Endothelial cell of umbilical vein (primary cell): ENCODE results near the gene SYN1. TPM values are rescaled to one million over a fixed set of nuclear protein-coding genes. Genes with fewer than 3 reads are reported as not detected.

Experiments used
- BruUV-seq: library from RNA; stranded (reverse); fragments of 400-500 nt; replicated peaks from 2 replicates; lab custom pipeline; 2021; lab: Mats Ljungman, UMichigan
- CTCF ChIA-PET: fragments of 300-600, 350-600 bp; sonication (Branson Sonifier 250); formaldehyde crosslinking; loops from one replicate; lab custom pipeline; 2021; ENCODE audit warnings: antibody characterized with exemption, inconsistent platforms; lab: Charles Lee
- POLR2A ChIA-PET: fragments of 300-600, 350-600 bp; sonication (Branson Sonifier 250); formaldehyde crosslinking; loops from one replicate; lab custom pipeline; 2021; ENCODE audit warnings: antibody characterized with exemption, inconsistent platforms; lab: Charles Lee
- DNase-seq: peaks from one replicate; pipeline ENCODE4 v3.0.0-alpha.2; 2011; ENCODE audit warnings: low read depth, low spot score
- FAIRE-seq: peaks from 2 replicates; lab custom pipeline; 2011; peaks lifted over from hg19 to GRCh38; lab: Jason Lieb, UNC
- H2AFZ ChIP-seq: 2 replicates; pipeline ENCODE4 v1.6.0; 2012; ENCODE audit warnings: low read depth, low read length, control low read depth, inconsistent platforms
- H3K27ac ChIP-seq: 2 replicates; pipeline ENCODE4 v1.5.1; 2011; ENCODE audit warnings: low read depth, mild to moderate bottlenecking, control low read depth, low read length, moderate library complexity; ENCODE audit not compliant: insufficient read depth
- H3K27me3 ChIP-seq, 2 experiments: 2 replicates each; pipeline versions ENCODE4 v1.6.0 to v1.6.1; 2011; ENCODE audit warnings: low read length in 2 of 2, mixed read lengths in 1 of 2; ENCODE audit not compliant: control insufficient read depth in 2 of 2, insufficient read depth in 2 of 2
- H3K36me3 ChIP-seq, 2 experiments: 2 replicates in 1 of 2; 3 replicates in 1 of 2; pipeline ENCODE4 v1.5.1; 2011; ENCODE audit warnings: low read length in 2 of 2, mild to moderate bottlenecking in 1 of 2, moderate library complexity in 1 of 2; ENCODE audit not compliant: control insufficient read depth in 2 of 2, insufficient read depth in 2 of 2; ENCODE audit errors: extremely low read depth in 1 of 2
- H3K4me1 ChIP-seq: 3 replicates; pipeline ENCODE4 v1.5.1; 2011; ENCODE audit warnings: mild to moderate bottlenecking, low read length; ENCODE audit not compliant: control insufficient read depth, insufficient read depth; ENCODE audit errors: extremely low read depth
- H3K4me2 ChIP-seq: 2 replicates; pipeline ENCODE4 v1.6.1; 2011; ENCODE audit warnings: low read length, control low read depth, mixed read lengths; ENCODE audit not compliant: insufficient read depth
- H3K4me3 ChIP-seq, 3 experiments: fragments of 200-600 bp in 1 of 3; sonication (generic), shearing (Covaris generic) in 1 of 3; replicated peaks in 1 of 3; 2 replicates each; pipeline ENCODE4 v1.5.1; 2011 to 2016; ENCODE audit warnings: control low read depth in 3 of 3, low read length in 3 of 3, mild to moderate bottlenecking in 2 of 3, inconsistent platforms in 1 of 3, low read depth in 1 of 3, moderate library complexity in 1 of 3; ENCODE audit not compliant: insufficient read depth in 1 of 3
- H3K79me2 ChIP-seq: 2 replicates; pipeline ENCODE4 v1.6.0; 2012; ENCODE audit warnings: low read length, inconsistent platforms; ENCODE audit not compliant: control insufficient read depth, insufficient read depth
- H3K9ac ChIP-seq: replicated peaks from 2 replicates; pipeline ENCODE3; 2011; ENCODE audit warnings: low read length, control low read depth; ENCODE audit not compliant: insufficient read depth; ENCODE audit errors: extremely low read depth
- H3K9me1 ChIP-seq: replicated peaks from 3 replicates; pipeline ENCODE4 v1.6.0; 2011; ENCODE audit warnings: mild to moderate bottlenecking, low read length; ENCODE audit not compliant: control insufficient read depth, insufficient read depth; ENCODE audit errors: extremely low read depth
- H3K9me3 ChIP-seq: replicated peaks from 2 replicates; pipeline ENCODE4 v1.5.1; 2012; ENCODE audit warnings: low read length, inconsistent platforms; ENCODE audit not compliant: control insufficient read depth, insufficient read depth
- H4K20me1 ChIP-seq: replicated peaks from 2 replicates; pipeline ENCODE3; 2011; ENCODE audit warnings: mild to moderate bottlenecking, low read length; ENCODE audit not compliant: control insufficient read depth, insufficient read depth; ENCODE audit errors: extremely low read depth
- CTCF ChIP-seq, 2 donors: IDR thresholded peaks; 1 replicate in 1 of 2; 2 replicates in 1 of 2; pipeline ENCODE4 v1.5.1; 2011; ENCODE audit warnings: low read length in 2 of 2, mild to moderate bottlenecking in 2 of 2, moderate library complexity in 2 of 2, control low read depth in 1 of 2, inconsistent platforms in 1 of 2, low read depth in 1 of 2; ENCODE audit not compliant: insufficient read depth in 1 of 2; ENCODE audit errors: extremely low read depth in 1 of 2
- EZH2 ChIP-seq: IDR thresholded peaks from 2 replicates; pipeline ENCODE4 v1.6.1; 2012; ENCODE audit warnings: borderline replicate concordance, low read depth, mild to moderate bottlenecking, moderate library complexity, low read length, inconsistent platforms; ENCODE audit not compliant: severe bottlenecking
- FOS ChIP-seq: IDR thresholded peaks from 2 replicates; pipeline ENCODE4 v1.6.1; 2011; ENCODE audit warnings: mild to moderate bottlenecking, low read length, moderate library complexity, borderline replicate concordance; ENCODE audit not compliant: insufficient read depth
- GATA2 ChIP-seq: IDR thresholded peaks from 2 replicates; pipeline ENCODE4 v1.7.0; 2011; ENCODE audit warnings: low read depth, mild to moderate bottlenecking, moderate library complexity, mixed read lengths, low read length; ENCODE audit not compliant: insufficient read length, insufficient read depth
- JUN ChIP-seq: IDR thresholded peaks from 2 replicates; pipeline ENCODE4 v1.6.1; 2011; ENCODE audit warnings: borderline replicate concordance, low read depth; ENCODE audit not compliant: insufficient read length, insufficient read depth
- MAX ChIP-seq: IDR thresholded peaks from 2 replicates; pipeline ENCODE4 v1.6.1; 2011; ENCODE audit not compliant: insufficient read depth, insufficient read length
- MYC ChIP-seq: IDR thresholded peaks from one replicate; pipeline ENCODE4 v1.6.1; 2011; ENCODE audit warnings: mild to moderate bottlenecking, low read depth, low read length
- POLR2A ChIP-seq: IDR thresholded peaks from 2 replicates; pipeline ENCODE4 v1.6.1; 2012; ENCODE audit warnings: low read depth, mild to moderate bottlenecking, control low read depth, low read length
- POLR2AphosphoS5 ChIP-seq: IDR thresholded peaks from 2 replicates; pipeline ENCODE4 v1.6.1; 2012; ENCODE audit warnings: low read depth, mild to moderate bottlenecking, control low read depth, low read length, moderate library complexity; ENCODE audit not compliant: insufficient read depth
- dilution Hi-C: fragments of 300-500 bp; cut with MboI; formaldehyde crosslinking; loops from one replicate; pipeline ENCODE4 v1.15.0; 2019; ENCODE audit warnings: low sequenced_read_pairs; ENCODE audit not compliant: extremely low pct_ligation_motif_present
- intact Hi-C: fragments of 100-400 bp; cut with micrococcal nuclease; formaldehyde crosslinking; loops from one replicate; pipeline ENCODE4 v1.10.0; 2022
- polyA plus RNA-seq, 4 experiments: library from polyadenylated mRNA; depleted of rRNA in 3 of 4; stranded (reverse) in 3 of 4; unstranded in 1 of 4; fragments of >200 nt; gene quantifications; 2 replicates each; pipeline versions ENCODE4 v1.2.1 to v1.2.3, GENCODE V29; 2011 to 2012; ENCODE audit warnings: missing spikeins in 1 of 4
- total RNA-seq: library from RNA; stranded (reverse); gene quantifications from 2 replicates; pipeline ENCODE4 v1.2.3, GENCODE V29; 2021

The SYN1 gene
- total and polyA plus RNA-seq, 2 donors (not counting 3 experiments of a cell fraction or from before 2014, with no cell fraction given): not detected

GRCh38 chrX:47593522-47593921, 26.1 kb downstream of the SYN1 start:
- CTCF ChIA-PET: no interaction called here

More at GRCh38 chrX:47593522-47593921, 26.1 kb downstream of the SYN1 start:
- H2AFZ ChIP-seq: no peak overlapping the region
- DNase-seq (no peak), FAIRE-seq (no peak)
- intact Hi-C loops (no loop called here), dilution Hi-C loops (no loop called here)
- no TSS peak for BruUV-seq
- no peaks in the 10 kb centered on the region for H3K36me3 ChIP-seq
- H3K9ac ChIP-seq: no peak overlapping the region
- TF ChIP-seq MYC (no peak), FOS (no peak), POLR2A (no peak), CTCF (IDR thresholded peaks at IDR 0.05; ENCODE audit: extremely low read depth in 1 of 2, insufficient read depth in 1 of 2, low read depth in 1 of 2, low read length in 2 of 2) (no peak), JUN (no peak), GATA2 (no peak), MAX (no peak), POLR2AphosphoS5 (no peak), EZH2 (no peak)
- H3K9me1 ChIP-seq: no peaks in the 10 kb centered on the region
- POLR2A ChIA-PET: no interaction called here
- no peak overlapping the region for H3K4me3 ChIP-seq
- H3K4me2 ChIP-seq: no peak overlapping the region
- H4K20me1 ChIP-seq: no peaks in the 10 kb centered on the region
- no peaks in the 10 kb centered on the region for H3K27me3 ChIP-seq
- H3K4me1 ChIP-seq: no peaks in the 10 kb centered on the region
- no peak overlapping the region for H3K27ac ChIP-seq
- H3K79me2 ChIP-seq: no peaks in the 10 kb centered on the region
- no peaks in the 10 kb centered on the region for H3K9me3 ChIP-seq
